HG03432 (cell line): ENCODE results near the gene POLD2.

Experiments
- ATAC-seq: cut with Tn5 transposase; IDR thresholded peaks from one replicate; pipeline ENCODE4 v1.9.1; 2021; ENCODE audit warnings: mild to moderate bottlenecking, moderate library complexity; ENCODE audit not compliant: unreplicated experiment

Gene POLD2

GRCh38 chr7:44066494-44067063 is 56.8 kb downstream of the POLD2 start:
- ATAC-seq: no peak

GRCh38 chr7:44066111-44066460 is 57.3 kb downstream of the POLD2 start:
- no peak for ATAC-seq

GRCh38 chr7:44065431-44066110 is 57.8 kb downstream of the POLD2 start, which contains the start of gene PGAM2:
TSS of gene PGAM2 (minus strand) at chr7:44065567. CDS start at chr7:44065529, 38 bp downstream.
- ATAC-seq: no peak

GRCh38 chr7:44064791-44065430 is 58.4 kb downstream of the POLD2 start:
- no peak for ATAC-seq
